Loucy (cell line): ENCODE data around the gene VPS18.

Experiments used
- H2AFZ ChIP-seq: fragments of 200-600 bp; sonication (generic); 2 replicates; pipeline ENCODE4 v1.6.0; 2016; ENCODE audit warnings: antibody characterized with exemption, mild to moderate bottlenecking, low read length, moderate library complexity
- H3F3A ChIP-seq: fragments of 200-600 bp; 2 replicates; pipeline ENCODE4 v1.6.0; 2016; ENCODE audit warnings: antibody characterized with exemption, low read depth, mild to moderate bottlenecking
- H3K27me3 ChIP-seq: fragments of 200-600 bp; sonication (generic); 2 replicates; pipeline ENCODE4 v1.6.1; 2014; ENCODE audit warnings: low read length, mild to moderate bottlenecking; ENCODE audit not compliant: insufficient read depth, poor library complexity, severe bottlenecking
- H3K36me3 ChIP-seq: fragments of 200-600 bp; sonication (generic); 2 replicates; pipeline ENCODE4 v1.6.1; 2016; ENCODE audit warnings: low read length; ENCODE audit not compliant: insufficient read depth
- H3K4me1 ChIP-seq: fragments of 200-600 bp; sonication (generic); 2 replicates; pipeline ENCODE4 v1.5.1; 2014; ENCODE audit warnings: low read length, mild to moderate bottlenecking; ENCODE audit not compliant: insufficient read depth, poor library complexity, severe bottlenecking
- H3K4me2 ChIP-seq: fragments of 200-600 bp; sonication (generic); 2 replicates; pipeline ENCODE4 v1.6.0; 2014; ENCODE audit warnings: antibody characterized with exemption, low read length, low read depth, mild to moderate bottlenecking; ENCODE audit not compliant: poor library complexity, severe bottlenecking
- H3K4me3 ChIP-seq: fragments of 200-600 bp; sonication (generic); 2 replicates; pipeline ENCODE4 v1.5.1; 2014; ENCODE audit warnings: low read length, mild to moderate bottlenecking, mixed read lengths; ENCODE audit not compliant: poor library complexity, severe bottlenecking
- H3K79me2 ChIP-seq: fragments of 200-600 bp; sonication (generic); 2 replicates; pipeline ENCODE4 v1.6.1; 2014; ENCODE audit warnings: low read length; ENCODE audit not compliant: insufficient read depth
- H3K9ac ChIP-seq: fragments of 200-600 bp; sonication (generic); 2 replicates; pipeline ENCODE4 v1.6.0; 2014; ENCODE audit warnings: mild to moderate bottlenecking, low read depth, low read length, moderate library complexity; ENCODE audit not compliant: poor library complexity, severe bottlenecking
- H3K9me2 ChIP-seq: fragments of 200-600 bp; sonication (generic); replicated peaks from 2 replicates; pipeline ENCODE4 v1.6.1; 2016; ENCODE audit warnings: low read depth, low read length, mixed read lengths
- H3K9me3 ChIP-seq: fragments of 200-600 bp; sonication (generic); 2 replicates; pipeline ENCODE4 v1.6.1; 2014; ENCODE audit warnings: mild to moderate bottlenecking, antibody characterized with exemption, low read length, low read depth; ENCODE audit not compliant: insufficient read depth
- H4K20me1 ChIP-seq: fragments of 200-600 bp; sonication (generic); 2 replicates; pipeline ENCODE4 v1.6.0; 2014; ENCODE audit warnings: antibody characterized with exemption, low read length, mild to moderate bottlenecking; ENCODE audit not compliant: insufficient read depth, poor library complexity, severe bottlenecking
- CTCF ChIP-seq: fragments of 200-600 bp; sonication (generic); conservative IDR thresholded peaks from 2 replicates; pipeline ENCODE4 v1.5.1; 2014; ENCODE audit warnings: mild to moderate bottlenecking, antibody characterized with exemption, low read length
- EZH2phosphoT487 ChIP-seq: fragments of 200-600 bp; IDR thresholded peaks from 2 replicates; pipeline ENCODE4 v1.6.1; 2018; ENCODE audit warnings: antibody characterized with exemption, mild to moderate bottlenecking, moderate library complexity, borderline replicate concordance

Gene VPS18

GRCh38 chr15:40927873-40928806 is 33.9 kb downstream of the VPS18 start:
- Histone ChIP-seq H3F3A (no peaks in the 10 kb centered on the region), H3K9me3 (no peaks in the 10 kb centered on the region), H3K9ac (no peak overlapping the region), H3K4me2 (peak overlapping the region; percentile 92), H3K27me3 (peaks cover 16% of the 10 kb centered on the region), H4K20me1 (no peaks in the 10 kb centered on the region), H2AFZ (peak overlapping the region; percentile 79; the same call in 1 of the 2 replicates), H3K4me1 (peaks cover 39% of the 10 kb centered on the region), H3K4me3 (peak overlapping the region; percentile 74), H3K36me3 (no peaks in the 10 kb centered on the region), H3K79me2 (no peaks in the 10 kb centered on the region), H3K9me2 (no peaks in the 10 kb centered on the region)
- TF ChIP-seq CTCF, result no peak
- TF ChIP-seq EZH2phosphoT487, result no peak

- H3K36me3 ChIP-seq, result no peaks in the 10 kb centered on the region
- H4K20me1 ChIP-seq, result no peaks in the 10 kb centered on the region
- TF ChIP-seq CTCF (no peak), EZH2phosphoT487 (no peak)
- H3K4me2 ChIP-seq, result peak within 1 kb of the TSS; percentile 92
- no peaks in the 10 kb centered on the region for H3K79me2 ChIP-seq
- no peaks in the 10 kb centered on the region for H3K9me3 ChIP-seq
- peak within 1 kb of the TSS; percentile 74 for H3K4me3 ChIP-seq
- H3K4me1 ChIP-seq, result peaks cover 44% of the 10 kb centered on the region
- no peaks in the 10 kb centered on the region for H3F3A ChIP-seq
- H2AFZ ChIP-seq, result peak within 1 kb of the TSS; percentile 79; the same call in 1 of the 2 replicates
- H3K9me2 ChIP-seq, result no peaks in the 10 kb centered on the region
- H3K9ac ChIP-seq, result no peak within 1 kb of the TSS
- H3K27me3 ChIP-seq, result peaks cover 16% of the 10 kb centered on the region
These were observed 34.8 kb downstream of the VPS18 start, which contains the start of gene DLL4 for GRCh38 chr15:40928821-40929659. Gene DLL4, plus strand, starts transcription at chr15:40929340. Its CDS starts 329 bp downstream, at chr15:40929669.

- no peak for TF ChIP-seq CTCF
- TF ChIP-seq EZH2phosphoT487, result no peak
- Histone ChIP-seq H3F3A (no peaks in the 10 kb centered on the region), H3K9me3 (no peaks in the 10 kb centered on the region), H3K4me1 (peaks cover 44% of the 10 kb centered on the region), H3K4me2 (no peak overlapping the region), H3K4me3 (no peak overlapping the region), H3K79me2 (no peaks in the 10 kb centered on the region), H3K9ac (no peak overlapping the region), H2AFZ (no peak overlapping the region), H3K27me3 (peaks cover 16% of the 10 kb centered on the region), H3K9me2 (no peaks in the 10 kb centered on the region), H3K36me3 (no peaks in the 10 kb centered on the region), H4K20me1 (no peaks in the 10 kb centered on the region)
These were observed 35.6 kb downstream of the VPS18 start for GRCh38 chr15:40929660-40930429.
